IMR-90 (cell line): Measurements from ENCODE around the gene FRMD3. TPM values are rescaled to one million over a fixed set of nuclear protein-coding genes. Genes with fewer than 3 reads are reported as not detected.

Experiments used
- ATAC-seq: fragments of 200-7000 bp; cut with Tn5 transposase; 2 replicates; pipeline ENCODE4 v1.9.1; 2020; ENCODE audit warnings: low read depth, mild to moderate bottlenecking, moderate library complexity
- BruUV-seq: library from RNA; stranded (reverse); fragments of 400-500 nt; replicated peaks from 2 replicates; lab custom pipeline; 2021; lab: Mats Ljungman, UMichigan
- CTCF ChIA-PET: fragments of 300-600 bp; formaldehyde crosslinking; extraction: SDS; loops from one replicate; lab custom pipeline; 2021; ENCODE audit warnings: antibody characterized with exemption; lab: Yijun Ruan, JAX
- POLR2A ChIA-PET: fragments of 300-600 bp; sonication (Branson Sonifier 250); formaldehyde crosslinking; loops from one replicate; lab custom pipeline; 2022; ENCODE audit warnings: antibody characterized with exemption; ENCODE audit not compliant: unreplicated experiment; lab: Charles Lee
- DNase-seq: peaks from one replicate; pipeline ENCODE4 v3.0.0; 2013
- H2AFZ ChIP-seq: replicated peaks from 2 replicates; pipeline ENCODE3; 2013; ENCODE audit warnings: low read length, mild to moderate bottlenecking; ENCODE audit not compliant: poor library complexity
- H2AK5ac ChIP-seq: 2 replicates; pipeline ENCODE4 v1.6.1; 2013; ENCODE audit warnings: low read depth, low read length, inconsistent platforms
- H2AK9ac ChIP-seq: replicated peaks from 2 replicates; pipeline ENCODE3; 2013; ENCODE audit warnings: mild to moderate bottlenecking, low read depth, low read length, moderate library complexity; ENCODE audit not compliant: poor library complexity
- H2BK120ac ChIP-seq: 2 replicates; pipeline ENCODE4 v1.6.1; 2013; ENCODE audit warnings: low read depth, low read length, inconsistent platforms
- H2BK15ac ChIP-seq: 3 replicates; pipeline ENCODE4 v1.6.1; 2013; ENCODE audit warnings: low read depth, low read length, inconsistent platforms
- H2BK20ac ChIP-seq: 2 replicates; pipeline ENCODE4 v1.6.1; 2013; ENCODE audit warnings: low read depth, mild to moderate bottlenecking, inconsistent platforms, low read length, moderate library complexity
- H2BK5ac ChIP-seq: 2 replicates; pipeline ENCODE4 v1.6.1; 2013; ENCODE audit warnings: mild to moderate bottlenecking, low read depth, low read length, inconsistent platforms; ENCODE audit not compliant: poor library complexity, severe bottlenecking
- H3K14ac ChIP-seq: replicated peaks from 2 replicates; pipeline ENCODE4 v1.6.1; 2013; ENCODE audit warnings: low read depth, low read length, inconsistent platforms
- H3K18ac ChIP-seq: 2 replicates; pipeline ENCODE4 v1.6.1; 2013; ENCODE audit warnings: low read depth, low read length, control low read depth
- H3K23ac ChIP-seq: 2 replicates; pipeline ENCODE4 v1.6.1; 2013; ENCODE audit warnings: low read depth, low read length, inconsistent platforms
- H3K27ac ChIP-seq: 2 replicates; pipeline ENCODE4 v1.5.1; 2013; ENCODE audit warnings: mild to moderate bottlenecking, control low read depth, low read length; ENCODE audit not compliant: insufficient read depth
- H3K27me3 ChIP-seq: 2 replicates; pipeline ENCODE4 v1.6.1; 2013; ENCODE audit warnings: low read length; ENCODE audit not compliant: control insufficient read depth, insufficient read depth
- H3K36me3 ChIP-seq: 2 replicates; pipeline ENCODE4 v1.6.1; 2013; ENCODE audit warnings: low read length, mixed read lengths; ENCODE audit not compliant: control insufficient read depth, insufficient read depth
- H3K4ac ChIP-seq: 2 replicates; pipeline ENCODE4 v1.6.1; 2013; ENCODE audit warnings: low read depth, low read length, inconsistent platforms
- H3K4me1 ChIP-seq: 2 replicates; pipeline ENCODE4 v1.6.1; 2013; ENCODE audit warnings: low read length, mixed read lengths; ENCODE audit not compliant: control insufficient read depth, insufficient read depth
- H3K4me2 ChIP-seq: 2 replicates; pipeline ENCODE4 v1.6.1; 2013; ENCODE audit warnings: low read depth, mild to moderate bottlenecking, control low read depth, low read length, moderate library complexity
- H3K4me3 ChIP-seq: 2 replicates; pipeline ENCODE4 v1.5.1; 2013; ENCODE audit warnings: low read depth, mild to moderate bottlenecking, control low read depth, low read length, moderate library complexity; ENCODE audit not compliant: insufficient read depth
- H3K56ac ChIP-seq: 2 replicates; pipeline ENCODE4 v1.6.1; 2013; ENCODE audit warnings: low read length, inconsistent platforms; ENCODE audit not compliant: insufficient read depth; ENCODE audit errors: extremely low read depth
- H3K79me1 ChIP-seq, 2 experiments: 2 replicates each; pipeline ENCODE4 v1.6.1; 2013; ENCODE audit warnings: low read length in 2 of 2, inconsistent platforms in 1 of 2, low read depth in 1 of 2
- H3K9ac ChIP-seq: 2 replicates; pipeline ENCODE4 v1.6.1; 2013; ENCODE audit warnings: low read depth, low read length, control low read depth
- H3K9me1 ChIP-seq: 2 replicates; pipeline ENCODE4 v1.6.1; 2013; ENCODE audit warnings: low read length, inconsistent platforms; ENCODE audit not compliant: insufficient read depth
- H3K9me3 ChIP-seq: 2 replicates; pipeline ENCODE4 v1.6.1; 2013; ENCODE audit warnings: low read length; ENCODE audit not compliant: control insufficient read depth, insufficient read depth
- H4K20me1 ChIP-seq: 2 replicates; pipeline ENCODE4 v1.6.1; 2013; ENCODE audit warnings: low read length, inconsistent platforms; ENCODE audit not compliant: insufficient read depth
- H4K5ac ChIP-seq: 2 replicates; pipeline ENCODE4 v1.6.1; 2013; ENCODE audit warnings: mild to moderate bottlenecking, low read depth, low read length, control low read depth
- H4K8ac ChIP-seq, 2 experiments: 2 replicates each; pipeline ENCODE4 v1.6.1; 2013; ENCODE audit warnings: low read depth in 2 of 2, low read length in 2 of 2, control low read depth in 1 of 2, inconsistent platforms in 1 of 2
- H4K91ac ChIP-seq: 2 replicates; pipeline ENCODE4 v1.6.1; 2013; ENCODE audit warnings: low read depth, low read length, inconsistent platforms; ENCODE audit not compliant: insufficient read depth
- BHLHE40 ChIP-seq: fragments of 150-350 bp; IDR thresholded peaks from 2 replicates; pipeline ENCODE4 v1.6.1; 2016; ENCODE audit warnings: mild to moderate bottlenecking, low read depth, low read length
- CEBPB ChIP-seq: IDR thresholded peaks from 2 replicates; pipeline ENCODE4 v1.6.1; 2012; ENCODE audit warnings: low read depth, low read length, improper control_type of control experiment
- CHD1 ChIP-seq: IDR thresholded peaks from 2 replicates; pipeline ENCODE4 v1.6.1; 2012; ENCODE audit warnings: low read depth, low read length, improper control_type of control experiment
- FOS ChIP-seq: fragments of 150-350 bp; IDR thresholded peaks from 2 replicates; pipeline ENCODE4 v1.6.1; 2016; ENCODE audit warnings: low read depth, low read length
- MAZ ChIP-seq: IDR thresholded peaks from 2 replicates; pipeline ENCODE4 v1.6.1; 2012; ENCODE audit warnings: low read depth, mild to moderate bottlenecking, low read length, improper control_type of control experiment, moderate library complexity, borderline replicate concordance
- NFE2L2 ChIP-seq: fragments of 150-350 bp; IDR thresholded peaks from 2 replicates; pipeline ENCODE4 v1.6.1; 2016; ENCODE audit warnings: low read depth, mild to moderate bottlenecking, low read length
- POLR2A ChIP-seq: IDR thresholded peaks from 2 replicates; pipeline ENCODE4 v1.6.1; 2012; ENCODE audit warnings: mild to moderate bottlenecking, low read depth, low read length
- RAD21 ChIP-seq: IDR thresholded peaks from 2 replicates; pipeline ENCODE4 v1.6.1; 2012; ENCODE audit warnings: low read length, improper control_type of control experiment
- RFX5 ChIP-seq: IDR thresholded peaks from 2 replicates; pipeline ENCODE4 v1.8.0; 2012; ENCODE audit warnings: low read depth, mild to moderate bottlenecking, low read length, moderate library complexity
- SMC3 ChIP-seq: fragments of 150-350 bp; IDR thresholded peaks from 2 replicates; pipeline ENCODE4 v1.6.1; 2016; ENCODE audit warnings: low read depth, mild to moderate bottlenecking, antibody characterized with exemption, low read length, moderate library complexity
- WGBS, 2 experiments: methylation state at CpG; one replicate each; pipeline versions ENCODE4 v1.1.5 to v1.1.7; 2013; ENCODE audit warnings: missing lambda C conversion rate in 2 of 2; ENCODE audit not compliant: insufficient read length in 1 of 2; ENCODE audit errors: extremely low coverage in 2 of 2; 5-methylcytosine and 5-hydroxymethylcytosine counted together
- dilution Hi-C: fragments of 300-500 bp; cut with HindIII; formaldehyde crosslinking; loops from one replicate; pipeline ENCODE4 v1.14.3; 2018; ENCODE audit warnings: low sequenced_read_pairs; ENCODE audit not compliant: unreplicated experiment
- in situ Hi-C: fragments of 300-500 bp; cut with MboI; formaldehyde crosslinking; loops from 3 replicates; pipeline ENCODE4 v1.14.3; 2019; ENCODE audit warnings: low sequenced_read_pairs, inconsistent platforms, mixed read lengths
- intact Hi-C: fragments of 100-400 bp; cut with micrococcal nuclease; formaldehyde crosslinking; loops from 2 replicates; pipeline ENCODE4 v1.10.0; 2022
- polyA plus RNA-seq, 3 experiments: library from polyadenylated mRNA; depleted of rRNA; stranded (reverse); fragments of >200 nt; gene quantifications; 2 replicates each; pipeline ENCODE4 v1.2.3, GENCODE V29; 2012; ENCODE audit warnings: low replicate concordance in 1 of 3
- total RNA-seq: library from RNA; depleted of rRNA; stranded (reverse); fragments of >200 nt; gene quantifications from 2 replicates; pipeline ENCODE4 v1.2.3, GENCODE V29; 2012
- TF ChIP-seq, protein P1 (sequence below): conservative IDR thresholded peaks from 2 replicates; pipeline ENCODE4 v1.5.1; 2012; ENCODE audit warnings: mild to moderate bottlenecking, low read depth, low read length, improper control_type of control experiment
- TF ChIP-seq, protein P2 (sequence below): fragments of 150-350 bp; IDR thresholded peaks from 2 replicates; pipeline ENCODE4 v1.6.1; 2016; ENCODE audit warnings: low read depth, mild to moderate bottlenecking, low read length, moderate library complexity, borderline replicate concordance

Gene FRMD3
- total and polyA plus RNA-seq, 2 of the 4 experiments (the other 2 are of a cell fraction) = 0.02 to 0.18 TPM

DNA sequence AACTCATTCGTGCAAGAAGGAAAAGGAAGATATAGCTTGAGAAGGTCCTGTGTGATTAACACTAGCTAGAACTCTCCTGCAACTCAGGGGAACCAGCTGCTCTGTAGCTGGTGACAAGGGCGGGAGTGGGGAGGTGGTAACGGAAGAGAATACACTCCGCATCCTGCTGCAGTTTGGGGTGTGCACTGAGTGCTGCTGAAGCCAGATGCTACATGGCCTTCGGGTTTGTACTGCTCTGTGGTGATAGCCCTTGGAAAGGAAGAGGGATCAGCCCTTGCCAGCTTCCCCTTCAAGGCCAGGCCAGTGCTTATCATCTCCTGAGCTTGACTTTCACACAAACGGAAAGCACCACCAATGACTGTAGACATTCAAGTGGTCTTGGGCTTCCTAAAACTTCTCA is 34.3 kb downstream of the FRMD3 start:
- H2AK5ac ChIP-seq = no peak overlapping the region
- TF ChIP-seq CHD1 = no peak
- TF ChIP-seq, protein P1, sequence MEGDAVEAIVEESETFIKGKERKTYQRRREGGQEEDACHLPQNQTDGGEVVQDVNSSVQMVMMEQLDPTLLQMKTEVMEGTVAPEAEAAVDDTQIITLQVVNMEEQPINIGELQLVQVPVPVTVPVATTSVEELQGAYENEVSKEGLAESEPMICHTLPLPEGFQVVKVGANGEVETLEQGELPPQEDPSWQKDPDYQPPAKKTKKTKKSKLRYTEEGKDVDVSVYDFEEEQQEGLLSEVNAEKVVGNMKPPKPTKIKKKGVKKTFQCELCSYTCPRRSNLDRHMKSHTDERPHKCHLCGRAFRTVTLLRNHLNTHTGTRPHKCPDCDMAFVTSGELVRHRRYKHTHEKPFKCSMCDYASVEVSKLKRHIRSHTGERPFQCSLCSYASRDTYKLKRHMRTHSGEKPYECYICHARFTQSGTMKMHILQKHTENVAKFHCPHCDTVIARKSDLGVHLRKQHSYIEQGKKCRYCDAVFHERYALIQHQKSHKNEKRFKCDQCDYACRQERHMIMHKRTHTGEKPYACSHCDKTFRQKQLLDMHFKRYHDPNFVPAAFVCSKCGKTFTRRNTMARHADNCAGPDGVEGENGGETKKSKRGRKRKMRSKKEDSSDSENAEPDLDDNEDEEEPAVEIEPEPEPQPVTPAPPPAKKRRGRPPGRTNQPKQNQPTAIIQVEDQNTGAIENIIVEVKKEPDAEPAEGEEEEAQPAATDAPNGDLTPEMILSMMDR = no peak
- TF ChIP-seq POLR2A = no peak
- TF ChIP-seq BHLHE40 = no peak
- TF ChIP-seq NFE2L2 = no peak
- no peak for TF ChIP-seq CEBPB
- TF ChIP-seq SMC3 = no peak
- TF ChIP-seq RAD21 = no peak
- TF ChIP-seq RFX5 = no peak
- TF ChIP-seq MAZ = no peak
- TF ChIP-seq, protein P2, sequence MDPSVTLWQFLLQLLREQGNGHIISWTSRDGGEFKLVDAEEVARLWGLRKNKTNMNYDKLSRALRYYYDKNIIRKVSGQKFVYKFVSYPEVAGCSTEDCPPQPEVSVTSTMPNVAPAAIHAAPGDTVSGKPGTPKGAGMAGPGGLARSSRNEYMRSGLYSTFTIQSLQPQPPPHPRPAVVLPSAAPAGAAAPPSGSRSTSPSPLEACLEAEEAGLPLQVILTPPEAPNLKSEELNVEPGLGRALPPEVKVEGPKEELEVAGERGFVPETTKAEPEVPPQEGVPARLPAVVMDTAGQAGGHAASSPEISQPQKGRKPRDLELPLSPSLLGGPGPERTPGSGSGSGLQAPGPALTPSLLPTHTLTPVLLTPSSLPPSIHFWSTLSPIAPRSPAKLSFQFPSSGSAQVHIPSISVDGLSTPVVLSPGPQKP = no peak
- TF ChIP-seq FOS = no peak
- H2BK120ac ChIP-seq = no peak overlapping the region
- H3K4me3 ChIP-seq = no peak overlapping the region
- no peak overlapping the region for H2BK5ac ChIP-seq
- no CpG with 5 or more reads among the region's 6 CpGs for WGBS, 2 experiments
- H3K27ac ChIP-seq = no peak overlapping the region
- in situ Hi-C loops = no loop called here
- intact Hi-C loops = no loop called here
- no peaks in the 10 kb centered on the region for H3K9me1 ChIP-seq
- H3K18ac ChIP-seq = no peak overlapping the region
- ChIA-PET CTCF (no interaction called here), POLR2A (no interaction called here)
- DNase-seq = no peak
- H3K79me1 ChIP-seq = no peaks in the 10 kb centered on the region
- no peak overlapping the region for H2AFZ ChIP-seq
- H3K23ac ChIP-seq = no peak overlapping the region
- H3K4ac ChIP-seq = no peak overlapping the region
- H4K91ac ChIP-seq = no peak overlapping the region
- H2BK15ac ChIP-seq = no peak overlapping the region
- no peaks in the 10 kb centered on the region for H3K36me3 ChIP-seq
- dilution Hi-C loops = no loop called here
- H3K9me3 ChIP-seq = no peaks in the 10 kb centered on the region
- ATAC-seq = no peak
- no peak overlapping the region for H3K56ac ChIP-seq
- H3K14ac ChIP-seq = no peak overlapping the region
- no peak overlapping the region for H3K4me2 ChIP-seq
- H4K8ac ChIP-seq = no peak overlapping the region
- no peak overlapping the region for H2AK9ac ChIP-seq
- H4K5ac ChIP-seq = no peak overlapping the region
- H4K20me1 ChIP-seq = no peaks in the 10 kb centered on the region
- BruUV-seq = no TSS peak
- H3K27me3 ChIP-seq = no peaks in the 10 kb centered on the region
- H3K9ac ChIP-seq = no peak overlapping the region
- no peaks in the 10 kb centered on the region for H3K4me1 ChIP-seq
- no peak overlapping the region for H2BK20ac ChIP-seq
